ENCODE results near the gene GMDS. TPM values are rescaled to one million over a fixed set of nuclear protein-coding genes. Genes with fewer than 3 reads are reported as not detected.

The GMDS gene
- total RNA-seq, 1 donor from 2014 or later, result 7.2 TPM

- no peaks in the 10 kb centered on the region for H3K36me3 ChIP-seq
- no peaks in the 10 kb centered on the region for H3K9me3 ChIP-seq (replicated peaks)
- H3K4me3 ChIP-seq, result no peak overlapping the region
- H3K27ac ChIP-seq (replicated peaks), result no peak overlapping the region
- DNase-seq, result no peak
- intact Hi-C loops (cut with micrococcal nuclease), result no loop called here
- TF ChIP-seq, protein P1, sequence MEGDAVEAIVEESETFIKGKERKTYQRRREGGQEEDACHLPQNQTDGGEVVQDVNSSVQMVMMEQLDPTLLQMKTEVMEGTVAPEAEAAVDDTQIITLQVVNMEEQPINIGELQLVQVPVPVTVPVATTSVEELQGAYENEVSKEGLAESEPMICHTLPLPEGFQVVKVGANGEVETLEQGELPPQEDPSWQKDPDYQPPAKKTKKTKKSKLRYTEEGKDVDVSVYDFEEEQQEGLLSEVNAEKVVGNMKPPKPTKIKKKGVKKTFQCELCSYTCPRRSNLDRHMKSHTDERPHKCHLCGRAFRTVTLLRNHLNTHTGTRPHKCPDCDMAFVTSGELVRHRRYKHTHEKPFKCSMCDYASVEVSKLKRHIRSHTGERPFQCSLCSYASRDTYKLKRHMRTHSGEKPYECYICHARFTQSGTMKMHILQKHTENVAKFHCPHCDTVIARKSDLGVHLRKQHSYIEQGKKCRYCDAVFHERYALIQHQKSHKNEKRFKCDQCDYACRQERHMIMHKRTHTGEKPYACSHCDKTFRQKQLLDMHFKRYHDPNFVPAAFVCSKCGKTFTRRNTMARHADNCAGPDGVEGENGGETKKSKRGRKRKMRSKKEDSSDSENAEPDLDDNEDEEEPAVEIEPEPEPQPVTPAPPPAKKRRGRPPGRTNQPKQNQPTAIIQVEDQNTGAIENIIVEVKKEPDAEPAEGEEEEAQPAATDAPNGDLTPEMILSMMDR (IDR thresholded peaks at IDR 0.05; ENCODE audit: borderline replicate concordance), result no peak
- no peaks in the 10 kb centered on the region for H3K4me1 ChIP-seq
- H3K27me3 ChIP-seq (ENCODE audit: low read depth), result no peaks in the 10 kb centered on the region
Observed at GRCh38 chr6:1778686-1779235, 466.6 kb downstream of the GMDS start.

GRCh38 chr6:1777921-1778685 is 467.3 kb downstream of the GMDS start:
- H3K27ac ChIP-seq (replicated peaks), result no peak overlapping the region
- no peak overlapping the region for H3K4me3 ChIP-seq
- no peak for DNase-seq
- no peaks in the 10 kb centered on the region for H3K9me3 ChIP-seq (replicated peaks)
- no peaks in the 10 kb centered on the region for H3K4me1 ChIP-seq
- H3K36me3 ChIP-seq, result no peaks in the 10 kb centered on the region
- intact Hi-C loops (cut with micrococcal nuclease), result no loop called here
- TF ChIP-seq, protein P1 (IDR thresholded peaks at IDR 0.05; ENCODE audit: borderline replicate concordance), result no peak
- H3K27me3 ChIP-seq (ENCODE audit: low read depth), result no peaks in the 10 kb centered on the region

- H3K4me1 ChIP-seq, result no peaks in the 10 kb centered on the region
- intact Hi-C loops (cut with micrococcal nuclease), result no loop called here
- TF ChIP-seq, protein P1 (IDR thresholded peaks at IDR 0.05; ENCODE audit: borderline replicate concordance), result no peak
- no peaks in the 10 kb centered on the region for H3K36me3 ChIP-seq
- H3K4me3 ChIP-seq, result no peak overlapping the region
- no peaks in the 10 kb centered on the region for H3K9me3 ChIP-seq (replicated peaks)
- H3K27ac ChIP-seq (replicated peaks), result no peak overlapping the region
- no peaks in the 10 kb centered on the region for H3K27me3 ChIP-seq (ENCODE audit: low read depth)
- no peak for DNase-seq
Observed at GRCh38 chr6:1775441-1775840, 470.0 kb downstream of the GMDS start.

- DNase-seq, result no peak
- TF ChIP-seq, protein P1 (IDR thresholded peaks at IDR 0.05; ENCODE audit: borderline replicate concordance), result no peak
- H3K4me3 ChIP-seq, result no peak overlapping the region
- intact Hi-C loops (cut with micrococcal nuclease), result no loop called here
- H3K9me3 ChIP-seq (replicated peaks), result no peaks in the 10 kb centered on the region
- H3K36me3 ChIP-seq, result no peaks in the 10 kb centered on the region
- H3K27ac ChIP-seq (replicated peaks), result no peak overlapping the region
- no peaks in the 10 kb centered on the region for H3K27me3 ChIP-seq (ENCODE audit: low read depth)
- H3K4me1 ChIP-seq, result no peaks in the 10 kb centered on the region
Observed at GRCh38 chr6:1774226-1774915, 471.0 kb downstream of the GMDS start.

DNA sequence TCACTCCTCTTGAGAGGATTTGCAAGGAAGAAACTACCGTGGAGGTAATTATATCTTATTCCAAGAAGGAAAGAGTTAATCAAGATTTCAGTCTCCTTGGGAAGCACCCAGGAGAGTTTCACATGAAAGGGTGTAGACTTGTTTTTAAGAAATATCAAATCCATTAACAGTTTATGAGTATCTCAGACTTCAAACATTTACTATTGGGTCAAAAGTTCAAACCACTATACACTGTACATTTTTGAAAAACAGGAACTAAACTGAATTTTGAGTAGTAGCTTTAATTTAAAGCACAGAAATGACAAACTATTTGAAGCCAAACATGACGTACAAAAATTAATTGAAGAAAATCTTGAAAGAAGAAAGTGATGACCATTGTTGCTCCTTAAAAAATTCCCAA is 471.7 kb downstream of the GMDS start:
- Histone ChIP-seq H3K36me3 (no peaks in the 10 kb centered on the region), H3K9me3 (replicated peaks) (no peaks in the 10 kb centered on the region), H3K27ac (replicated peaks) (no peak overlapping the region), H3K4me1 (no peaks in the 10 kb centered on the region), H3K4me3 (no peak overlapping the region), H3K27me3 (ENCODE audit: low read depth) (no peaks in the 10 kb centered on the region)
- intact Hi-C loops (cut with micrococcal nuclease), result no loop called here
- TF ChIP-seq, protein P1 (IDR thresholded peaks at IDR 0.05; ENCODE audit: borderline replicate concordance), result no peak
- DNase-seq, result no peak

Data from left ventricle myocardium inferior (tissue), 1 donor.